KMS-11 (cell line): ENCODE results near the gene TRERF1.

Experiments used
- H2AFZ ChIP-seq: fragments of 200-600 bp; sonication (generic); 2 replicates; pipeline ENCODE4 v1.6.1; 2016; ENCODE audit warnings: antibody characterized with exemption, mixed run types, low read depth
- H3K27ac ChIP-seq: fragments of 200-600 bp; sonication (generic); 2 replicates; pipeline ENCODE4 v1.6.1; 2016; ENCODE audit warnings: mild to moderate bottlenecking, mixed run types
- H3K27me3 ChIP-seq: fragments of 200-600 bp; sonication (generic); 2 replicates; pipeline ENCODE4 v1.6.1; 2017; ENCODE audit warnings: mild to moderate bottlenecking, low read depth, mixed run types, moderate library complexity; ENCODE audit not compliant: insufficient read depth
- H3K36me3 ChIP-seq: fragments of 200-600 bp; sonication (generic); 2 replicates; pipeline ENCODE4 v1.6.1; 2017; ENCODE audit warnings: mild to moderate bottlenecking, mixed run types; ENCODE audit not compliant: insufficient read depth
- H3K4me1 ChIP-seq: fragments of 200-600 bp; sonication (generic); 2 replicates; pipeline ENCODE4 v1.6.1; 2016; ENCODE audit warnings: mild to moderate bottlenecking, low read depth, mixed run types; ENCODE audit not compliant: poor library complexity, severe bottlenecking
- H3K4me2 ChIP-seq: fragments of 200-600 bp; sonication (generic); 2 replicates; pipeline ENCODE4 v1.7.0; 2016; ENCODE audit warnings: mild to moderate bottlenecking, mixed run types
- H3K4me3 ChIP-seq: fragments of 200-600 bp; sonication (generic); IDR thresholded peaks from 2 replicates; pipeline ENCODE4 v1.6.1; 2017; ENCODE audit warnings: low read depth, low read length, mixed read lengths; ENCODE audit not compliant: insufficient read depth
- H3K79me2 ChIP-seq: fragments of 200-600 bp; sonication (generic); 2 replicates; pipeline ENCODE4 v1.6.1; 2016; ENCODE audit warnings: low read depth, mixed run types; ENCODE audit not compliant: insufficient read depth
- H3K9ac ChIP-seq: fragments of 200-600 bp; sonication (generic); 2 replicates; pipeline ENCODE4 v1.6.1; 2016; ENCODE audit warnings: mild to moderate bottlenecking, mixed run types
- H4K20me1 ChIP-seq: fragments of 200-600 bp; sonication (generic); 2 replicates; pipeline ENCODE4 v1.6.1; 2016; ENCODE audit warnings: mild to moderate bottlenecking, mixed run types; ENCODE audit not compliant: insufficient read depth
- CTCF ChIP-seq: fragments of 200-600 bp; sonication (generic); conservative IDR thresholded peaks from 2 replicates; pipeline ENCODE4 v1.6.1; 2017; ENCODE audit warnings: low read depth, mild to moderate bottlenecking, antibody characterized with exemption, low read length, moderate library complexity, mixed read lengths

The TRERF1 gene

GRCh38 chr6:42355416-42355815, 96.3 kb downstream of the TRERF1 start:
- Histone ChIP-seq H3K36me3 (no peaks in the 10 kb centered on the region), H2AFZ (no peak overlapping the region), H4K20me1 (no peaks in the 10 kb centered on the region), H3K4me1 (no peaks in the 10 kb centered on the region), H3K27ac (no peak overlapping the region), H3K27me3 (no peaks in the 10 kb centered on the region), H3K9ac (no peak overlapping the region), H3K4me2 (no peak overlapping the region), H3K4me3 (no peak overlapping the region), H3K79me2 (no peaks in the 10 kb centered on the region)
- no peak for TF ChIP-seq CTCF

- H4K20me1 ChIP-seq: no peaks in the 10 kb centered on the region
- no peaks in the 10 kb centered on the region for H3K27me3 ChIP-seq
- no peak overlapping the region for H3K4me3 ChIP-seq
- no peak for TF ChIP-seq CTCF
- H2AFZ ChIP-seq: no peak overlapping the region
- H3K79me2 ChIP-seq: no peaks in the 10 kb centered on the region
- no peaks in the 10 kb centered on the region for H3K4me1 ChIP-seq
- no peaks in the 10 kb centered on the region for H3K36me3 ChIP-seq
- H3K9ac ChIP-seq: no peak overlapping the region
- H3K27ac ChIP-seq: no peak overlapping the region
- no peak overlapping the region for H3K4me2 ChIP-seq
These were observed 97.0 kb downstream of the TRERF1 start for GRCh38 chr6:42354702-42355101.

DNA sequence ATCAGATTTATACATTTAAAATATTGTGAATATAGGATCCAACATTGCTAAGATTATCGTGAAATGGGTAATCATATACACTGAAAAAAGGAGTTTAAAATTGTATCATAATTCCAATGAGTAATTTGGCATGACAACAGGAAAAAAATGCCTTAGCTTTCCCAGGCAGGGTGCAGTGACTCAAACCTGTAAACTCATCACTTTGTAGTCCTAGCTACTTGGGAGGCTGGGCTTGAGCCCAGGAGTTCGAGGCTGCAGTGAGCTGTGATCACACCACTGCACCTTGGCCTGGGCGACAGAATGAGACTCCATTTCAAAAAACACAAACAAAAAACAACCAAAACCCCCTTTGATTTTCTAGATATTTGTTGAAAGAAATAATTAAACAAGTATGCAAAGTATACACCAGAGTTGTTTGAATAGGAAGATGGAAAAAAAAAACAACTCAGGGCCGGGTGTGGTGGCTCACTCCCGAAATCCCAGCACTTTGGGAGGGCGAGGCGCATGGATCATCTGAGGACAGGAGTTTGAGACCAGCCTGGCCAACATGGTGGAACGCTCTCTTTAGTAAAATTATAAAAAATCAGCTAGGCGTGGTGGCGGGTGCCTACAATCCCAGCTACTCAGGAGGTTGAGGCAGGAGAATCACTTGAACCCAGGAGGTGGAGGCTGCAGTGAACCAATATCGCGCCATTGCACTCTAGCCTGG, 98.7 kb downstream of the TRERF1 start:
- Histone ChIP-seq H3K4me1 (no peaks in the 10 kb centered on the region), H3K4me3 (no peak overlapping the region), H3K9ac (no peak overlapping the region), H2AFZ (no peak overlapping the region), H3K27ac (no peak overlapping the region), H3K36me3 (no peaks in the 10 kb centered on the region), H3K27me3 (no peaks in the 10 kb centered on the region), H4K20me1 (no peaks in the 10 kb centered on the region), H3K4me2 (no peak overlapping the region), H3K79me2 (no peaks in the 10 kb centered on the region)
- TF ChIP-seq CTCF: no peak

DNA sequence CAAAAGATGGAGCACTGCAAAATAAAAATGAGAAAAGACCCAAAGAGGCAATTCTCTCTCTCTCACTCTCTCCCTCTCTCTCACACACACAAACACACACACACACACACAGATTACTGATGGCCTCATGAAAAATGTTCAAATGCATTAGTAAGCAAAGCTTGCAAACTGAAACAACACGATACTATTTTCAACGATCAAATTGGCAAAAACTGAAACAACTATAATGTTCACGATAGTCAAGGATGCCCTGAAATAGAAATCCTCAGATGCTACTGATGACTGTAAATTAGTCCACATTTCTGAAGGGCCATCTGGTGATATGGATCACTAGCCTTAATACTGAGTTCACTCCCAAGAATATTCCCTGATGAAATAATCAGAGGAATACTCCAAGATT, 100.8 kb downstream of the TRERF1 start:
- H3K36me3 ChIP-seq: no peaks in the 10 kb centered on the region
- H3K4me3 ChIP-seq: no peak overlapping the region
- TF ChIP-seq CTCF: no peak
- H4K20me1 ChIP-seq: no peaks in the 10 kb centered on the region
- no peak overlapping the region for H3K9ac ChIP-seq
- H3K4me2 ChIP-seq: no peak overlapping the region
- no peaks in the 10 kb centered on the region for H3K79me2 ChIP-seq
- no peaks in the 10 kb centered on the region for H3K4me1 ChIP-seq
- no peak overlapping the region for H2AFZ ChIP-seq
- no peaks in the 10 kb centered on the region for H3K27me3 ChIP-seq
- no peak overlapping the region for H3K27ac ChIP-seq
